ENCODE measurements around the gene USP15. TPM values are rescaled to one million over a fixed set of nuclear protein-coding genes. Genes with fewer than 3 reads are reported as not detected.

Gene USP15
- total and polyA plus RNA-seq, 2 of the 4 experiments (the other 2 are of a cell fraction) = 28.5 to 49.6 TPM

DNA sequence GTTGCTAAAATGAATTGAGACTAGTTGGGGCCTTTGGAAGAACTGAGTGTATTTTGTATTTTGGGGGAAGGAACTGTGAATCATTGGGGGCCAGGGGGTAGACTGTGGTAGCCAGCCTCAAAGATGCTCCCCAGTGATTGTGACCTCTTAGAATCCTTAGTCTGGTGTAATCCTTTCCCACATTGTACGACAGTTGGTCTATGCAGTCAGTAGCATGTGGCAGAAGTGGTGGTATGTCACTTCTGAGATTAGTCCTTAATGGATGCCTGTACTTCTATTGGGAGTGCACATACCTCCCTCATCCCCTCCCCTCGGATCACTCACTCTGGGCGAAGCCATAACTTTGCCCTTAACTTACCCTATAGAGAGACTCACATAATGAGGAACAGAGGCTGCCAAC is 48.0 kb downstream of the USP15 start:
- POLR2A ChIA-PET (ENCODE audit: unreplicated experiment) = no interaction called here
- in situ Hi-C loops (cut with MboI; ENCODE audit: low sequenced_read_pairs) = no loop called here
- DNase-seq = no peak
- no peaks in the 10 kb centered on the region for H3K27me3 ChIP-seq (ENCODE audit: control insufficient read depth, insufficient read depth, low read length)
- no TSS peak for BruUV-seq (replicated peaks)
- H2BK120ac ChIP-seq (ENCODE audit: low read depth, low read length) = no peak overlapping the region
- no peak overlapping the region for H3K18ac ChIP-seq (ENCODE audit: low read depth, low read length)
- peaks cover 23 to 27% of the 10 kb centered on the region in 2 experiments for H3K79me1 ChIP-seq (ENCODE audit: low read depth in 1 of 2, low read length in 2 of 2)
- intact Hi-C loops (cut with micrococcal nuclease) = no loop called here
- H2AK9ac ChIP-seq (replicated peaks; ENCODE audit: low read depth, low read length, poor library complexity) = no peak overlapping the region
- no peaks in the 10 kb centered on the region for H4K20me1 ChIP-seq (ENCODE audit: insufficient read depth, low read length)
- dilution Hi-C loops (cut with HindIII; ENCODE audit: low sequenced_read_pairs, unreplicated experiment) = no loop called here
- no peak overlapping the region for H3K23ac ChIP-seq (ENCODE audit: low read depth, low read length)
- no peak overlapping the region for H4K91ac ChIP-seq (ENCODE audit: insufficient read depth, low read depth, low read length)
- H2BK15ac ChIP-seq (ENCODE audit: low read depth, low read length) = no peak overlapping the region
- peaks cover 3% of the 10 kb centered on the region; the same call in 1 of the 2 replicates for H3K9me1 ChIP-seq (ENCODE audit: insufficient read depth, low read length)
- no peak overlapping the region for H2AFZ ChIP-seq (replicated peaks; ENCODE audit: low read length, poor library complexity)
- H3K4me3 ChIP-seq (ENCODE audit: insufficient read depth, low read depth, low read length) = no peak overlapping the region
- no peak overlapping the region for H4K5ac ChIP-seq (ENCODE audit: low read depth, low read length)
- peaks cover 5% of the 10 kb centered on the region; the same call in 1 of the 2 replicates for H3K9me3 ChIP-seq (ENCODE audit: control insufficient read depth, insufficient read depth, low read length)
- H3K14ac ChIP-seq (replicated peaks; ENCODE audit: low read depth, low read length) = no peak overlapping the region
- no peak overlapping the region for H3K9ac ChIP-seq (ENCODE audit: low read depth, low read length)
- H3K36me3 ChIP-seq (ENCODE audit: control insufficient read depth, insufficient read depth, low read length) = peaks cover 14% of the 10 kb centered on the region
- WGBS, 2 experiments (ENCODE audit: extremely low coverage in 2 of 2, insufficient read length in 1 of 2) = no CpG with 5 or more reads among the region's 3 CpGs
- no peak overlapping the region for H4K8ac ChIP-seq (ENCODE audit: low read depth in 2 of 2, low read length in 2 of 2)
- H2AK5ac ChIP-seq (ENCODE audit: low read depth, low read length) = no peak overlapping the region
- no peak for ATAC-seq (ENCODE audit: low read depth)
- TF ChIP-seq, protein P1, sequence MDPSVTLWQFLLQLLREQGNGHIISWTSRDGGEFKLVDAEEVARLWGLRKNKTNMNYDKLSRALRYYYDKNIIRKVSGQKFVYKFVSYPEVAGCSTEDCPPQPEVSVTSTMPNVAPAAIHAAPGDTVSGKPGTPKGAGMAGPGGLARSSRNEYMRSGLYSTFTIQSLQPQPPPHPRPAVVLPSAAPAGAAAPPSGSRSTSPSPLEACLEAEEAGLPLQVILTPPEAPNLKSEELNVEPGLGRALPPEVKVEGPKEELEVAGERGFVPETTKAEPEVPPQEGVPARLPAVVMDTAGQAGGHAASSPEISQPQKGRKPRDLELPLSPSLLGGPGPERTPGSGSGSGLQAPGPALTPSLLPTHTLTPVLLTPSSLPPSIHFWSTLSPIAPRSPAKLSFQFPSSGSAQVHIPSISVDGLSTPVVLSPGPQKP (IDR thresholded peaks at IDR 0.05; ENCODE audit: borderline replicate concordance, low read depth, low read length) = no peak
- TF ChIP-seq MXI1 (IDR thresholded peaks at IDR 0.05; ENCODE audit: borderline replicate concordance, low read depth, low read length) (no peak), SMC3 (IDR thresholded peaks at IDR 0.05; ENCODE audit: low read depth, low read length) (no peak)
- H3K4me1 ChIP-seq (ENCODE audit: control insufficient read depth, insufficient read depth, low read length) = no peaks in the 10 kb centered on the region
- H3K56ac ChIP-seq (ENCODE audit: extremely low read depth, insufficient read depth, low read length) = no peak overlapping the region
- CTCF ChIA-PET = no interaction called here
- no peak overlapping the region for H2BK20ac ChIP-seq (ENCODE audit: low read depth, low read length)
- H2BK5ac ChIP-seq (ENCODE audit: low read depth, low read length, poor library complexity, severe bottlenecking) = no peak overlapping the region
- H3K4me2 ChIP-seq (ENCODE audit: low read depth, low read length) = no peak overlapping the region
- H3K27ac ChIP-seq (ENCODE audit: insufficient read depth, low read length) = no peak overlapping the region
- no peak overlapping the region for H3K4ac ChIP-seq (ENCODE audit: low read depth, low read length)

Measured in IMR-90 (cell line).